OCI-M2 (cell line): ENCODE results near the gene ZFAND6.

Experiments used
- DNase-seq: peaks from one replicate; lab custom pipeline; 2025; ENCODE audit not compliant: unreplicated experiment; lab: John Stamatoyannopoulos, UW

The ZFAND6 gene

GRCh38 chr15:80049046-80049445 lies 10.4 kb upstream of the ZFAND6 start:
- DNase-seq = no peak

GRCh38 chr15:80052597-80053304 lies 6.7 kb upstream of the ZFAND6 start:
- DNase-seq = no peak

DNA sequence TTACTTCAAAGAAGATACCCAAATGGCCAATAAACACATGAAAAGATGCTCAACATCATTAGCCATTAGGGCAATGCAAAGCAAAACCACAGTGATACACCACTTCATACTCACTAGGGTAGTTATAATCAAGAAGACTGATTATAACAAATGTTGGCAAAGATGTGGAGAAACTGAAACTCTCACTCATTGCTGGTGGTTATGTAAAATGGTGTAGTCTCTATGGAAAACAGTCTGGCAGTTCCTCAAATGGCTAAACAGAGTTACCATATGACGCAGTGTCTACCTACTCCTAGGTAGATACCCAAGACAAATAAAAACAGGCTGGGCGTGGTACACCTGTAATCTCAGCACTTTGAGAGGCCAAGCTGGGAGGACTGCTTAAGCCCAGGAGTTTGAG lies 3.5 kb upstream of the ZFAND6 start:
- no peak for DNase-seq

DNA sequence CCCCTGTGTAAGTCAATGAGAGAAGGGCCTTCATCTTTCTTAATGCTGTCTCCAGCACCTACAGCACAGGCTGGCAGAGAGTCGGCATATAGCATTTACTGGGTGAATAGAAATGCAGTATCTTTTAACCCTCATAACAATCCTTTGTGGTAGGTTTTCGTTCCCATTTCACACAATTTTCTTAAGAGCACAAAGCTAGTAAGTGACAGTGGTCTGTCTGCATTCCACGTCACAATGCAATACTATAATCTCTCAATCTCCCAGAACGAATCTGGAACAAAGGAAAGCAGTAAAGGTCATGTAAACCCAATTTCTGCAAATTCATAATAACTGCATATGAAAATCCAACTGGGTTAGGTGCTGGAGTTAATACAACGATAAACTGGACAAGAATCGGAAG lies 1.4 kb upstream of the ZFAND6 start:
- no peak for DNase-seq

DNA sequence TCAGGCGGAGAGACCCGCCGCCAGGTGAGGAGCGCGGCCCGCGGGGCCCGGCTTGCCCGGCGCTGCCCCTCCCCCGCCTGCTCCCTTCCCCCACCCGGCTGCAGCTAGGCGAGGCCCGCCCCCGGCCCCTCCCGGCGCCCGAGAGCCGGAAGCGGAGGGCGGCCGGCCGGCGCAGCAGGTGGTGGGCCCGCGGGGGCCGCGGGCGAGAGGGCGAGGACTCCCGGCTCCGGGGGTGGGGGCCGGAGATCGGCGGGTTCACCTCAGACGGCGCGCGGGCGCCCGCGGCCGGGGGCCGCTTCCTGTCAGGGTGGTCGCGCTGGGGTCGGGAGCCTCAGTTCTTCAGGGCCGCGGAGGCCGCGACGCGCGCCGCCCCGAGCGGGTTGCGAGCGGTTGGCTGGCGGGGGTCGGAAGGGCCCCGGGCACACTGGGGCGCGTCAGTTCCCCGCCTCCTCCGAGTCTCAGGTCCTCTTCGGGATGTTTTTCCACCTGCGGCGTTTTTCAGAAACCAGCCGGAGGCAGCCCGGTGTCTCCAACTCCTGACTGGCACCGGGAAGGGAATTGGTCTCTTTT lies 395 bp downstream of the ZFAND6 start:
- no peak for DNase-seq

- no peak for DNase-seq
Measured at GRCh38 chr15:80060356-80061006, 1.0 kb downstream of the ZFAND6 start.

DNA sequence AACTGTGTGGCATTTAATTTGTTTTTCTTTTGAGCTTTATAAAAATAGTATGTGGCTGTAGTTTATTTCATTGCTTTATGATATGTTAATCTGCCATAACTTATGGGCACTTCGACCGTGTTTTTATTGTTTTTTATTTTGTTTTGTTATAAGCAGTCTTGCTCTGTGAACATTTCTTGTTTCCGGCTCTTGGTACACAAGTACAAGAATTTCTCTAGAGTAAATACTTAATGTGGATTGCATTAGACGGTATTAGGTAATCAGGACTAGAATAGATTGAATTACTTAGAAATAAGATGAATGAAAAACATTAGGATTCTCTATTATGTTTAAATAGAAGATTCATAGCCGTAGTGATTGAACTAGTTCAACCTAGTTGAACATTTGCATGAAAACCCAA lies 2.1 kb downstream of the ZFAND6 start:
- DNase-seq = no peak

DNA sequence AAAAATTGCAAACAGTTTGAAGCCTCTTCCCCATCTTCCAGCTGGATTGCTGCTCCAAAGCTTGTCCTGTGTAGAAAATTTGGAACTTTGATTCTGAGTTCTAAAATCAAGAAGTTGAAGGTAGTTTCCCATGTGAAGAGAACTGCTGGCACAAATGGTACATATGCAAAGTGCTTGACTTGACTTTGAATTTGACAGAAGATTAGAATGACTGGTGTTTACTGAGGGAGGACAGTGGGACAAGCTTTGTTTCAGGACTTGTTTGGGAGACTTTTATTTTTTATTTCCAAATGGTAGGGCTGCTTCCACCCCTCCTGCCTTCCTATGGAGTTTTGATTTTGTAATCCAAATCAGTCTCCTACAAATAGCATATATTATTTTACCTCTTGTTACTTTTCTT lies 7.4 kb downstream of the ZFAND6 start:
- no peak for DNase-seq

- DNase-seq = no peak
Measured at GRCh38 chr15:80068578-80068977, 9.1 kb downstream of the ZFAND6 start.

DNA sequence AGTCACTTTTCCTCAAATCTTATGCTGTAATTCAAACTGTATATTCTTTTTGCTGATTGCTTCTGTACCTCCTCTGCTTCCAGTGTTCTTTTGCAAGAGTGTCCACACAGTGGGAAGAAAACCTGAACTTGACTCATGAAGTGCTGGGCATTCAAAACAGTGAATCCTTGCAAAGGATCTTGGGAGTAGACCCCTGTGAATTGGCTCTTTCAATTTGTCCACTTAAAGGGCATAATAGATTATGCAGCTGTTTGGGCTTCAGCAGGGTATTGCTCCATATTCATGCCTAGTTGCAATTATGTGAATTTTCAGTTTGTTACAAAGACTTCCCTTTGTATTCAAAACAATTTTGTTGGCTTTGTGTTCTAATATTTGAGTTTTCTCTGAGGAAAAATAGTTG lies 11.4 kb downstream of the ZFAND6 start:
- no peak for DNase-seq

- DNase-seq = no peak
Measured at GRCh38 chr15:80071652-80072051, 12.2 kb downstream of the ZFAND6 start.

- DNase-seq = peak; percentile 18
Measured at GRCh38 chr15:80072285-80072994, 13.0 kb downstream of the ZFAND6 start.

DNA sequence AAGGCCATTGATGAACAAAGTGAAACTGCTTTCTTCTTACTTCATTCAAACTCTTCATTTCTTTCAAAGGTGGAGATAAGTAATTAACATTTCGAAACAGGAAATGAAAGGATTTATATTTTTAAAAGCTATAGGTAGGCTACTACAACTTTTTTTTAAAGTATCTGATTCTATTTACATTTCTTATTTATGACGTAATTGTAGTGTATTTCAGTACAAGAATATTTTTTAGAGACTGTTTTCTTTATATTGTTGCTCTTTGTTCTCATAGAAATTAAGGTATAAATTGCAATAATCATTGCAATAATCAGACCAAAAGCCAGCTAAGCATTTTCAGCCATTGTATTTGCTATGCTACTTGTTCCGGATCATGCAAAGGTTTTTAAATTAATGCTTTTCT lies 13.7 kb downstream of the ZFAND6 start:
- DNase-seq = no peak

DNA sequence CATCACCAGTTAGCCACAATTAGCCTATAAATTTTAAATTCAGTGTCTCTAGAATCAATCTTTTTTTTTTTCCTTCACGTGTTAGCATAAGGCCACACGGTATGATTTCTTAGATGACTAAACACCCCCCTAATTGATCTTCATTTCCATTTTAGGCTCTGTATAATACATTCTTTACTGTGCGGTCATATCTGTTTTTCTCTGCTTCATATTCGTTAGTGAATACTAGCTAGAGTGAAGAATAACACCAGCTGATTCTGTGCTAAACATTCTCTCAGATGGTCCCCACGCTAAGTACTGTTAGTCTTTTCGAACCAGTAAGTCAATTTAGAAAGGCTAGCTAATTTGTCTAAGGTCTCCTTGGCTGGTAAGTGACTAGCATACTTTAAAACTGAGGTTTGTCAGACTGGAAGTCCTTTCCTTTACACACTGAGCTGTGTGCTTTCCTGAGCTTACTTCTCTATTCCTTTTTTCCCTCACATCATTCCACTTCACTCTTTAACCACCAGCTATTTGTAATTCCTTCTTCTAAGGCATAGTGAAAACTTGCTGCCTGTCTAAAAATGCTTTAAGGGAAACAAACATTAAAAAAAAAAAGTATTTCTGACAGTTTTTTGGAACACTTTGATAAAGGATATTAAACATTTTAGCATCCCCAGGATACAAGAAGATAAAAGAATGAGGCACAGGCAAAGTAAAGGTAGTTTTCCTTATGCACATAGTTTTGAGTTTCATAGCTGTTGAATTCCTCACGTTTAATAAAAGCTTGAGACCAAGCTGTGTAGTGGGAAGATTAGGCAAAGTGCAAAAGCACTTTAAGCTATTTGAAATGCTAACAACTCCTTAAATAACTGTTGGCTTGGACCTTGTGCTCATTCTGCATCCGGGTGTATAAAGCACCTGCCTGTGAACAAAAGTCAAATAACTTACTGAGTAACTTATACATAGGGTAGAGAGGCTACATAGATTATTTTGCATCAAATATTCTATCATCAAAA lies 17.1 kb downstream of the ZFAND6 start:
- no peak for DNase-seq

GRCh38 chr15:80081390-80081789 lies 21.9 kb downstream of the ZFAND6 start:
- no peak for DNase-seq

- DNase-seq = no peak
Measured at GRCh38 chr15:80087104-80087503, 27.6 kb downstream of the ZFAND6 start.

- DNase-seq = no peak
Measured at GRCh38 chr15:80090041-80090440, 30.6 kb downstream of the ZFAND6 start.

DNA sequence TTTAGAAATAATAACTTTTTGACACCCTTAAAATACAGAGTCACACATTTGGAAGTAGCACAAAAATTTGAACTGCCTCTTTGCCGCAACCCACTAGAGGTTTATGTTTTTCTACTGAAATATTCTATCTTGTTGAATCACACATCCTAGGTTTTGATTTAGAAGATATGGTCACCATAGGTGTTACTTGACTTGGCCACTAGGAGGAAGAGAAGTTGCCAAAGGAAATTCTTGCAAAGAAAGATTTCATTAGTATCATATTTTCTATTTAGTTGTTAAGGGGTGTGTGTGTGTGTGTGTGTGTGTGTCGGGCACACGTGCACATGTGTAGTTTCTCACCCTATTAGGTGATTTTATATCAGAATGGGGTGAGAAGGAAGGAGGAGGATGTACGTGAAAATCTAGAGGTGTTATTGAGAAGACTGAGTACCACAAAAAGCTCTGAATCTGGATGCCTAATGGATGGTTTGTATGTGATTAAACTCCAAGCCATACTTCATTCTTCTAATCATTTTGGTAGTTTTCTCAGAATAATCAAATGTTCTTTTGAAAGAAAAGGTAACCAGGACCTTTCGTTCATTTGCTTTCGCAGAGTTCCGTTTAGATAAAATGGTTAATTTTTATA lies 31.5 kb downstream of the ZFAND6 start:
- DNase-seq = no peak

DNA sequence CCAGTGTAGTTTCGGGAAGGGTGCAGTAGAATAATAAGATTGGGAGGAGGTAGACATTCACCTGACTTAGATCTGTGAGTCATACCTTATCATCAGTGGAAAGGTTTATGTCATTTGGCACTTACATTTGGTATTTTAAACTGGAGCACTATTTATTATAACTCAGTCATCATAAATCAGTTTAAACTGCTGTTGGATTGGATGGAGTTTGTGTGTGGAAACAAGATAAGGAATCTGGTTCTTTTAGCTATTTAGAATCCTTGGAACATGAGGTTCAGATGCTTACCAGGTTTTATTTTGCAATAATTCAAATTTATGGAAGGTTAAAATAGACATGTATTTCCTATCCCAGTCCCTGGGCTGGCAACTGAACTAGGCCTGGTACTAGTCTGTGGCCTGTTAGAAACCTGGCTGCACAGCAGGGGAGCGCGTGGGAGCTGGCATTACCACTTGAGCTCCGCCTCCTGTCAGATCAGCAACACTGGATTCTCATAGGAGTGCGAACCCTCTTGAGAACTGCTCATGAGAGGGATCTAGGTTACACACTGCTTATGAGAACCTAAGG lies 34.5 kb downstream of the ZFAND6 start:
- no peak for DNase-seq

- no peak for DNase-seq
Measured at GRCh38 chr15:80095511-80095910, 36.0 kb downstream of the ZFAND6 start.
